ENCODE data around the gene GSE1. TPM values are rescaled to one million over a fixed set of nuclear protein-coding genes. Genes with fewer than 3 reads are reported as not detected.

The GSE1 gene
- total and polyA plus RNA-seq, 9 of the 15 experiments (the other 6 are each of a cell fraction or from before 2014, with no cell fraction given): 12.2 to 244 (median 57.9) TPM

DNA sequence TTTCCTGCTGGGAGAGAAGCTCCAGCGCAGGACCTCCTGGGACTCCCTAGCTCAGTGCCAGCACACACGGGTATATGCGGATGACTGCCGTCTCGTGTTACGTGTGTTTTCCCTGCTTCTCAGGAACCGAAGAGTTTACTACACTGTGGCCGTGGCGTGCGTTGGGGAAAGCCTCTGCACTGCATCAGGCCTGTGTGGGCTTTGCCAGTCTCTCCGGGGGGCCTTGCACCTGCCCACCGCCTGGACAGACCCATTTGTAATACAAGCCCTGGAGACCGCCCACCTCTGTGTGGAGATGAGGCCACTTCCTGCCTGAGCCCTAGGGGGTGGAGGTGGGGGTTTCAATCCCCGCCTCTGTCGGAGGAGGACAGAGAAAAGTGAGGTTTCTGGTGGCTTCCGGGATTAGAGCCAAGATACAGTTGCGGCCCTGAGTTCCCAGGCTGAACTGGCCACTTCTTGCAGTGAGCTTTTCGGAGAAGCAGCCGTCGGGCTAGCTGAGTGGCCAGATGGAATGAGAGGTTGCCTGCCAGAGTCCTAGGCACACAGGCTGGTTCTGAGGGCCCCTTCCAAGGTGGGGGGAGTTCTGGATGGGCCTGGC, 43.4 kb upstream of the GSE1 start (continued):
- TF ChIP-seq, protein P1, sequence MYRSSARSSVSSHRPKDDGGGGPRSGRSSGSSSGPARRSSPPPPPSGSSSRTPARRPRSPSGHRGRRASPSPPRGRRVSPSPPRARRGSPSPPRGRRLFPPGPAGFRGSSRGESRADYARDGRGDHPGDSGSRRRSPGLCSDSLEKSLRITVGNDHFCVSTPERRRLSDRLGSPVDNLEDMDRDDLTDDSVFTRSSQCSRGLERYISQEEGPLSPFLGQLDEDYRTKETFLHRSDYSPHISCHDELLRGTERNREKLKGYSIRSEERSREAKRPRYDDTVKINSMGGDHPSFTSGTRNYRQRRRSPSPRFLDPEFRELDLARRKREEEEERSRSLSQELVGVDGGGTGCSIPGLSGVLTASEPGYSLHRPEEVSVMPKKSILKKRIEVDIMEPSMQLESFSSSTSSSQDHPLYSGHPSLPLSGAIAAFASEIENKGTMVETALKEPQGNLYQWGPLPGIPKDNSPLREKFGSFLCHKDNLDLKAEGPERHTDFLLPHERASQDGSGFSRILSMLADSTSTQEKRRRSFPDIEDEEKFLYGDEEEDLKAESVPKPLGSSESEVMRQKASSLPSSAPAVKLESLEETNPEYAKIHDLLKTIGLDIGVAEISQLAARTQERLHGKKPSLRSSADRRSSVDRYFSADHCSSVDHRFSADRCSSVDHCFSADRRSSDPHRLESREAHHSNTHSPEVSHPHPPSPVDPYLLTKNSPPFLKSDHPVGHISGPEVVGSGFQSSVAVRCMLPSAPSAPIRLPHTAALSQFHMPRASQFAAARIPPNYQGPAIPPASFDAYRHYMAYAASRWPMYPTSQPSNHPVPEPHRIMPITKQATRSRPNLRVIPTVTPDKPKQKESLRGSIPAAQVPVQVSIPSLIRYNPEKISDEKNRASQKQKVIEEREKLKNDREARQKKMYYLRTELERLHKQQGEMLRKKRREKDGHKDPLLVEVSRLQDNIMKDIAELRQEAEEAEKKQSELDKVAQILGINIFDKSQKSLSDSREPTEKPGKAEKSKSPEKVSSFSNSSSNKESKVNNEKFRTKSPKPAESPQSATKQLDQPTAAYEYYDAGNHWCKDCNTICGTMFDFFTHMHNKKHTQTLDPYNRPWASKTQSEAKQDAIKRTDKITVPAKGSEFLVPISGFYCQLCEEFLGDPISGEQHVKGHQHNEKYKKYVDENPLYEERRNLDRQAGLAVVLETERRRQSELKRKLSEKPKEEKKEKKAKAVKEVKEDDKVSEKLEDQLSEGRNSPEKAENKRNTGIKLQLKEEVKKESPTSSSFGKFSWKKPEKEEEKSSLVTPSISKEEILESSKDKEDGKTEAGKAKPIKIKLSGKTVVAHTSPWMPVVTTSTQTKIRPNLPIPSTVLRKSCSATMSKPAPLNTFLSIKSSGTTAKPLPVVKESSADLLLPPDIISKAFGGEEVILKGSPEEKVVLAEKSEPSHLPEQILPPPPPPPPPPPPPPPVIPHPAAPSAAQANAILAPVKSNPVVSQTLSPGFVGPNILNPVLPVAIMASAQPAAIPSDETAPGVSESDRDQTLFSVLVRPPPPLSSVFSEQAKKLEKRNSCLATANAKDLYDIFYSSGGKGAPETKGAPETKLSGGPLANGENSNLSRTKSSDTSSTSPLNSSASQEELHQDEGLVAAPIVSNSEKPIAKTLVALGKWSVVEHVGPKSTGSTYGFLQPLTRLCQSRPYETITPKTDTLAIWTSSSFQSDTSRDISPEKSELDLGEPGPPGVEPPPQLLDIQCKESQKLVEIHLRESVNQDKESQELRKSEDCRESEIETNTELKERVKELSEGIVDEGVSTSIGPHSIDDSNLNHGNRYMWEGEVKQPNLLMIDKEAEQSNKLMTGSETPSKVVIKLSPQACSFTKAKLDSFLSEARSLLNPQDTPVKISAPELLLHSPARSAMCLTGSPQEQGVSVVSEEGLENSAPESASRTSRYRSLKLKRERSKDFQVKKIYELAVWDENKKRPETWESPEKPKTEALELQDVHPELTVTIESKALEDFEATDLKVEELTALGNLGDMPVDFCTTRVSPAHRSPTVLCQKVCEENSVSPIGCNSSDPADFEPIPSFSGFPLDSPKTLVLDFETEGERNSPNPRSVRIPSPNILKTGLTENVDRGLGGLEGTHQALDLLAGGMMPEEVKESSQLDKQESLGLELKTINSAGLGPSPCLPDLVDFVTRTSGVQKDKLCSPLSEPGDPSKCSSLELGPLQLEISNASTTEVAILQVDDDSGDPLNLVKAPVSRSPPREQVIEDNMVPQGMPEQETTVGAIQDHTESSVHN (IDR thresholded peaks at IDR 0.05; ENCODE audit: borderline replicate concordance in 1 of 2, low read depth in 1 of 2): no peak
- TF ChIP-seq ETS2 (tag; IDR thresholded peaks at IDR 0.05; ENCODE audit: borderline replicate concordance, poor library complexity, severe bottlenecking) (no peak), FOXK1 (CRISPR knock-in tag; IDR thresholded peaks at IDR 0.05; ENCODE audit: borderline replicate concordance) (no peak), FOXK2 (conservative IDR thresholded peaks at IDR 0.05 in 1 of 2, IDR thresholded peaks at IDR 0.05 in 1 of 2; ENCODE audit: low read depth in 2 of 2) (0 out of 4 replicates have a peak, but pooled peaks of 1 of the 2 experiments have one; percentile 9), EP300 (IDR thresholded peaks at IDR 0.05; ENCODE audit: low read length) (peak; percentile 71; the same call in 1 of the 2 replicates), FUS (optimal IDR thresholded peaks at IDR 0.05; ENCODE audit: low read depth, low read length) (no peak), ERF (CRISPR knock-in tag; IDR thresholded peaks at IDR 0.05) (no peak; the same call in 1 of the 2 replicates), ZNF311 (CRISPR knock-in tag; IDR thresholded peaks at IDR 0.05) (no peak; the same call in 1 of the 2 replicates), FOS (IDR thresholded peaks at IDR 0.05; ENCODE audit: extremely low read depth, insufficient read length) (no peak), SMARCA5 (IDR thresholded peaks at IDR 0.05) (no peak), RFX7 (CRISPR knock-in tag; IDR thresholded peaks at IDR 0.05) (no peak), ARNT (IDR thresholded peaks at IDR 0.05) (no peak)
- TF ChIP-seq, protein P2, sequence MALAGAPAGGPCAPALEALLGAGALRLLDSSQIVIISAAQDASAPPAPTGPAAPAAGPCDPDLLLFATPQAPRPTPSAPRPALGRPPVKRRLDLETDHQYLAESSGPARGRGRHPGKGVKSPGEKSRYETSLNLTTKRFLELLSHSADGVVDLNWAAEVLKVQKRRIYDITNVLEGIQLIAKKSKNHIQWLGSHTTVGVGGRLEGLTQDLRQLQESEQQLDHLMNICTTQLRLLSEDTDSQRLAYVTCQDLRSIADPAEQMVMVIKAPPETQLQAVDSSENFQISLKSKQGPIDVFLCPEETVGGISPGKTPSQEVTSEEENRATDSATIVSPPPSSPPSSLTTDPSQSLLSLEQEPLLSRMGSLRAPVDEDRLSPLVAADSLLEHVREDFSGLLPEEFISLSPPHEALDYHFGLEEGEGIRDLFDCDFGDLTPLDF (CRISPR knock-in tag; IDR thresholded peaks at IDR 0.05): no peak
- TF ChIP-seq, protein P3, sequence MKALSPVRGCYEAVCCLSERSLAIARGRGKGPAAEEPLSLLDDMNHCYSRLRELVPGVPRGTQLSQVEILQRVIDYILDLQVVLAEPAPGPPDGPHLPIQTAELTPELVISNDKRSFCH (CRISPR knock-in tag; IDR thresholded peaks at IDR 0.05): no peak
- TF ChIP-seq, protein P3 (tag; IDR thresholded peaks at IDR 0.05): no peak; the same call in 1 of the 2 replicates
- TF ChIP-seq, protein P4, sequence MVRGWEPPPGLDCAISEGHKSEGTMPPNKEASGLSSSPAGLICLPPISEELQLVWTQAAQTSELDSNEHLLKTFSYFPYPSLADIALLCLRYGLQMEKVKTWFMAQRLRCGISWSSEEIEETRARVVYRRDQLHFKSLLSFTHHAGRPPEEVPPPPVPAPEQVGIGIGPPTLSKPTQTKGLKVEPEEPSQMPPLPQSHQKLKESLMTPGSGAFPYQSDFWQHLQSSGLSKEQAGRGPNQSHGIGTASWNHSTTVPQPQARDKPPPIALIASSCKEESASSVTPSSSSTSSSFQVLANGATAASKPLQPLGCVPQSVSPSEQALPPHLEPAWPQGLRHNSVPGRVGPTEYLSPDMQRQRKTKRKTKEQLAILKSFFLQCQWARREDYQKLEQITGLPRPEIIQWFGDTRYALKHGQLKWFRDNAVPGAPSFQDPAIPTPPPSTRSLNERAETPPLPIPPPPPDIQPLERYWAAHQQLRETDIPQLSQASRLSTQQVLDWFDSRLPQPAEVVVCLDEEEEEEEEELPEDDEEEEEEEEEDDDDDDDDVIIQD (CRISPR knock-in tag; IDR thresholded peaks at IDR 0.05): no peak
